GM18511 (cell line): ENCODE data around the gene NRGN.
A peak's percentile ranks its signal among the peaks of the same experiment; 100 is the strongest.

Experiments
- ATAC-seq: cut with Tn5 transposase; IDR thresholded peaks from one replicate; pipeline ENCODE4 v1.9.1; 2021; ENCODE audit warnings: mild to moderate bottlenecking, moderate library complexity; ENCODE audit not compliant: unreplicated experiment

Gene NRGN

GRCh38 chr11:124778281-124778680 lies 38.5 kb downstream of the NRGN start:
- ATAC-seq, result no peak

- ATAC-seq, result no peak
These were observed 39.8 kb downstream of the NRGN start for GRCh38 chr11:124779568-124779967.

- ATAC-seq, result no peak
These were observed 43.3 kb downstream of the NRGN start for GRCh38 chr11:124783002-124783401.

GRCh38 chr11:124784051-124784450 lies 44.3 kb downstream of the NRGN start:
- ATAC-seq, result no peak

GRCh38 chr11:124788521-124788920 lies 48.8 kb downstream of the NRGN start:
- ATAC-seq, result no peak

- ATAC-seq, result peak; percentile 77
These were observed 52.0 kb downstream of the NRGN start for GRCh38 chr11:124791626-124792341.

GRCh38 chr11:124793466-124794278 lies 53.9 kb downstream of the NRGN start:
- ATAC-seq, result peak; percentile 60

- no peak for ATAC-seq
These were observed 56.6 kb downstream of the NRGN start for GRCh38 chr11:124796312-124796711.
